HS-5 (cell line): ENCODE measurements around the gene MAP2K5.
"Not testable (repeated sequence)": the region's sequence is repeated elsewhere in the genome, so short reads cannot be mapped to it uniquely, and the experiment has no call there.

ENCODE experiments used
- DNase-seq: peaks from one replicate; pipeline ENCODE4 v3.0.0-alpha.2; 2012; ENCODE audit warnings: low read depth

Gene MAP2K5

GRCh38 chr15:67672834-67673233 is 130.3 kb downstream of the MAP2K5 start:
- not testable (repeated sequence) for DNase-seq

DNA sequence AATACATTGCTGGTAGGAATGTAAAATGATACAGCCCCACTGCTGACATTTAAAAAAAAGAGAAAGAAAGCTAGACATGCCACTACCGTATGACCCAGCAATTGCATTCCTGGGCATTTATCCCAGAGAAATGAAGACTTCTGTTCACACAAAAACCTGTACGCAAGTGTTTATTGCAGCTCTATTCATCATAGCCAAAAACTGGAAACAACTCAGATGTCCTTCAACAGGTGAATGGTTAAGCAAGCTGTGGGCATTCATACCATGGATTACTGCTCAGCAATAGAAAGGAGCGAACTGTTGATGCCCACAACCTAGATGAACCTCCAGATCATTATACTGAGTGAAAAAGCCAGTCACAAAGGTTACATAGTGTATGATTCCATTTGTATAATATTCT is 132.5 kb downstream of the MAP2K5 start:
- no peak for DNase-seq

DNA sequence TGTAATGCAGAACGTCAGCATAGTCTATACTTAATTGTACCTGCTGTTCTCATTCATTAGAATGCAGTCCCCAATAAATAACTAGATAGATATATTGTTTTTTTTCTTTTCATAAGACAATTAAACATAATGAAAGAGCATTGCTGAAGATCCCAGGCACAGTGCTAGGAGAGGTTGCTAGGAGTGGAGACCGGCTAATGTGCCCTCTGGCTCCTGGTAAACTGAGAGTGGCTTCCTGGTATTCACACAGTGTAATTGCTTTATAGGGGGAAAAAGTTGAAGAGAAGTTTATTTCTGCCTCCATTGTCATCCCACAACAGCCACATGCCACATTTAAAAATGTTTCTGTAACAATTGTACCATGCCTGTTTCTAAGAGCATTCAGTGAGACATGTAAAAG is 135.6 kb downstream of the MAP2K5 start:
- no peak for DNase-seq

DNA sequence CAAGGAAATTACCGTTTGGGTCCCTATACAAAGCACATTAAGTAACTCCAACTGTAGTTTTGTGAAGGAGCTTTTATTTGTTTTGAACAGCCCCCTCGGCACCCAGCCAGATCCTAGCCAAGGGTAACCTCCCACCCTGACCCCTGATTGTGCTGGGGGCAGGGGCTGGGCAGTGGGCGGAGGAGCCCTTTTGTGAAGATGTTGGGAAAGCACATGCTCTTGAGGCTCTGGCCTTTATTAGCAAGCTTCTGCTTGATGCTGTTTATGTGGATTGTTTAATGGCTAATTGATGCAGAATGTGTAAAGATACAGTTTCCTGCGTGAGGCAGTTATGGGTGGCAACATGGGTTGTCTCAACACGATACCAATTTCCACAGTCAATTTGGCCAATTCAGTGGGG is 136.5 kb downstream of the MAP2K5 start:
- DNase-seq, result no peak

- no peak for DNase-seq
Observed at GRCh38 chr15:67680641-67681040, 138.1 kb downstream of the MAP2K5 start.

- DNase-seq, result no peak
Observed at GRCh38 chr15:67685008-67685599, 142.6 kb downstream of the MAP2K5 start.

- no peak for DNase-seq
Observed at GRCh38 chr15:67685716-67686115, 143.2 kb downstream of the MAP2K5 start.

DNA sequence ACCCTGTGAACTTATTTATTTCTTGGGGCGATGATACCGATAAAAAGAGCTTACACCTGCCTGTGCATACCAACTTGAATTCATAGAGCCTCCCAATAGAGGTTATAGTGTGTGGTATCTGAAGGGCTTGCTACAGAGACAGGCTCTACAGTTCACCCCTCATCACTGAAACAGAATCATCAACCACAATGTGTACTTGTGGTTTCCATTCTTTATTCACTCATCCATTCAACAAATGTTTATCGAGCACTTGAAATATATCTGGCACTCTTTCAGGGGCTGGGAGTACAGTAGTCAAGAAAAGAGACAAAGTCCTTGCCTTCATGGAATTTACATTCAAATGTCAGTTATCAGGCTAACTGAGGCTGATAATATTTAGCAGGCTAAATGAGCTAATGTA is 148.4 kb downstream of the MAP2K5 start:
- no peak for DNase-seq

DNA sequence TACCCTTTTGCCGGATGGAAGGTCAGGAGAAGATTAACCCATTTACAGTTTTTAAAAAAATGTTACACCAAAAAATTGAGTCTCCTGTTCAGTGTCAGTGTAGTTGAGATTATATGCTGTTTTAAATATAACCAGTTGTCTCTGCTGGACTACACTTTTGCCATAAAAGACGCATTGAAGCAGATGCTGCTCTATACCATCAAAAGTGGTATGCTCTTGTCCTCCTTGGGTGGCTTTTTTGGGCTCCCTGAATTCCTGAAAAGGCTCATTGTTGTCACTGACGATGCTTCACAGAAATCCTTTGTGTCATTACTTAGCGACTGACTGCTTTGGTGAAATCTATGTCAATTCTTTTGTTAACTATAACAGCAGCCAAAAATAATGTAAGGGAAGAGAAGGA is 148.9 kb downstream of the MAP2K5 start:
- no peak for DNase-seq

- DNase-seq, result no peak
Observed at GRCh38 chr15:67692573-67692972, 150.1 kb downstream of the MAP2K5 start.

GRCh38 chr15:67696087-67696486 is 153.6 kb downstream of the MAP2K5 start:
- DNase-seq, result no peak

DNA sequence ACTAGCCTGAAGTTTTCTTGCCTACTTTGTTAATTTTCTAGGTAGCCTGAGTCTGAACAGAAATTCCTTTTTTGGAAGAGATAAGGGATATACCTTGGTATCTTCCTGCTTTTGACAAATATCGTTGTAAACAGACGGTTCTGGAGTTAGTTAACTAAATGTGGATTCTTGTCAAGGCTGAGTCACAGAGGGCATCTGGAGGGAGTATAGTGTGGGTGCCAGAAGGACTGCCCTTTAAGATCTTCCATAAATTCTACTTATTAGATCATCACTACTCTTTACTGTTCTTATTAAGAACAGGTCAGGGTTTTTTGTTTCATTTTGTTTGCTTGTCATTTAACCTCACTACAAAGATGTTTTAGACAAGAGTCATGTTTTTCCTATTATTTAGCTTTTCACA is 157.5 kb downstream of the MAP2K5 start:
- DNase-seq, result peak; percentile 20

DNA sequence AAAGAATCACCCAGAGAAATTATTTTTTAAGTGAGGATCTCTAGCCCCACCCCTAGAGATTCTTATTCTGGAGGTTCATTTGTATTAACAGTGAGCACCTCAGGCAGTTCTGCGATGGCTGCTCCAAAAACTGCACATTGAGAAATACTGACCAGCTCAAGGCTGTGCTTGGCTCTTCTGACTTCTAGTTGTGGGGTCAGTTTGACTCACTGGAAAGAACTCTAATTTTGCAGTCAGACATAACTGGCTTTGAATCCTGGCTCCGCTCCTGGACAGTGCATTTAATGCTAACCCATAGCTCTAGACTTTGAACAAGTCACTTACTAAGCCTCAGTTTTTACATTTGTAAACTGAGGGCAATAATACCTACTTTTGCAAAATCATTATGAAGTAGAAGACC is 159.2 kb downstream of the MAP2K5 start:
- no peak for DNase-seq

DNA sequence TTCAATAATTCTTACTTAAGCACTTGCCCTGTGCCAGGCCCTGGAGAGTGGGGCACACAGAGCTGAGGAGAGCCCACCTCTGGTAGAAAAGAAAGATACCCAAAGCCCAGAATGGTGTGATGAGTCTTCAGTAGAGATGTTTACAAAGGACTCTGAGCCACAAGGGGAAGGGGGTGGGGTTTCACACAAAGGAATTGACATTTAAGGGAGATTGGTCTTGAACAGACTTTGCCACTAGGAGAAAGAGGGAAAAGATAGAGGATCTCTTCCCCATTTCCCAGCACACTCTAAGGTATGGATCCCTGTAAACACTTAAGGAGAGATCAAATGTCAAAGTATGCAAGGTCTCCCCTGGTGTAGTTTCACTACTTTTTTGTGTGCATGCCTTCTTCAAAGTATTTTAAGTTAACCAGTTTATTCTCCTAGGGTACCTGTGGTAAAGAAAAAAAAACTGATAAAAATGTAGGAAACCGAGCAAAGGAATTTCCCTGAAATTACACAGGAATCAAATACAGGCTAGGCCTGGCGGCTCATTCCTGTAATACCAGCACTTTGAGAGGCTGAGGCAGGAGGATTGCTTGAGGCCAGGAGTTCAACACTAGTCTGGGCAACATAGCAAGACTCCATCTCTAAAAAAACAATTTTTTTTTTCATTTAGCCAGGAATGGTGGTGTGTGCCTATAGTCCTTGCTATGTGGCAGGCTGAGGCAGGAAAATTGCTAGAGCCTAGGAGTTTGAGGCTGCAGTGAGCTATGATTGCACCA is 165.2 kb downstream of the MAP2K5 start:
- no peak for DNase-seq

GRCh38 chr15:67708500-67708899 is 166.0 kb downstream of the MAP2K5 start:
- no peak for DNase-seq

DNA sequence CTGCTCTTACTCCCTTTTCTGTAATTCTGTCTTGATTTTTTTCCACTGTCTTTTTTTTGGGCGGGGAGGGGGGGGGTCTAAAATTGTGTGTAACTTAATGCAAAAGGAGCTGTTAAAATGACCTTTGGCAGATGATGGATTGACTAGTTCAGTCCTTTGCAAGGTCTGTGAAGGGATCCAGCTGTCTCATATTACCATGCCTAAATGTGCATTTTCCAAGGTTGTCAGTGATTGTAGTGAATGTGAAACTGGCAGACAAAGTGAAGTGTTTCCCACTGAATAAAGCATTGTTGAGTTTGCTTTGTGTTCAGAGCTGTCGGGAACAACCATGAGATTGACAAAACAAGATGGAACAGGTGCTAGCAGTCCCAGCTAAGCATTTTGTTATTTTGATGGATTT is 172.7 kb downstream of the MAP2K5 start:
- no peak for DNase-seq

GRCh38 chr15:67716171-67716570 is 173.7 kb downstream of the MAP2K5 start:
- no peak for DNase-seq

- no peak for DNase-seq
Observed at GRCh38 chr15:67717776-67718175, 175.3 kb downstream of the MAP2K5 start.

GRCh38 chr15:67719330-67719959 is 176.9 kb downstream of the MAP2K5 start:
- DNase-seq, result no peak

DNA sequence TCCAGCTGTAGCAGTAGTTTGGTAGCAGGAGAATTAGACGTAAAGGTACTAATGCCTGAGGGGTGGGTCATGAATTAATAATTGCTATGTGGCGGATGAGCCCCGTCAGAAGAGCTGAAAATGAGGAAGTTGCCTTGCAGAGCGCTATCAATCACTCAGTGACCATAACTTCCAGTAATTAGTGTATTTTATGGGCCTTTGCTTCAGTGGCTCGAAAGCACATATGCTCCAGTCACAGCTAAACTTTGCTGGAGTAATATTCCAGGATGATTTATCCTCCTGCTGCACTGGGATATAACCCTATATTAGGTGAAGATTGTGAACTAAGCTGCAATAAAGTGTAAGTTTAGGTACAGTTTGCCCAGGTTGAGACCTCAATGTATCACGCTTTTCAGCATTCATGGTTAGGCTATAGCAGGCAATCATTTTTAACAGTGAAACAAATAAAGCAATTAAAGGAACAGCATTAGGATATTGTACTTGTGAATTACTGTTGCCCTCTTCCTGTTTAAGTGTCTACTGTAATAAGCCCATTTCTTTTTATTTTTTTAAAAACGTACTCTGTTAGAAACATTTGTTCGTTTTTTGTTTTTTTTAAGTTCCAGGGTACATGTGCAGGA is 178.2 kb downstream of the MAP2K5 start:
- no peak for DNase-seq

GRCh38 chr15:67722030-67722817 is 179.7 kb downstream of the MAP2K5 start:
- DNase-seq, result no peak
